ENCODE results near the gene OTOF. TPM values are rescaled to one million over a fixed set of nuclear protein-coding genes. Genes with fewer than 3 reads are reported as not detected.

The OTOF gene
- total RNA-seq, 2 experiments from 2014 or later, result 0.71 to 0.75 TPM

DNA sequence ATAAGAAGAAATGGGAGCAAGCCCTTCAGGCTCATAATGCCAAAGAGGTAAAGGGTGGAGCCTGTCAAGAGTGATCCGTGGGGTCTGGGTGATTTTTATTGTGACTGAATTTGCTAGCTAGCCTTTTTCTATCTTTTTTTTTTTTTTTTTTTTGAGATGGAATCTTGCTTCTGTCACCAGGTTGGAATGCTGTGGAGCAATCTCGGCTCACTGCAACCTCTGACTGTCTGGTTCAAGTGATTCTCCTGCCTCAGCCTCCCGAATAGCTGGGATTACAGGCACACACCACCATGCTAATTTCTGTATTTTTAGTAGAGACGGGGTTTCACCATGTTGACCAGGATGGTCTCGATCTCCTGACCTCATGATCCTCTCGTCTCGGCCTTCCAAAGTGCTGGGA, 47.1 kb downstream of the OTOF start:
- no peaks in the 10 kb centered on the region for H3K4me1 Mint-ChIP-seq (ENCODE audit: low read depth)
- H3K9me3 Mint-ChIP-seq, result no peaks in the 10 kb centered on the region
- ATAC-seq (ENCODE audit: poor library complexity), result no peak
- intact Hi-C loops (cut with DNase I, micrococcal nuclease), result no loop called here
- no peak overlapping the region for H3K4me3 ChIP-seq (ENCODE audit: low read length)
- DNase-seq, result no peak
- TF ChIP-seq, protein P1, sequence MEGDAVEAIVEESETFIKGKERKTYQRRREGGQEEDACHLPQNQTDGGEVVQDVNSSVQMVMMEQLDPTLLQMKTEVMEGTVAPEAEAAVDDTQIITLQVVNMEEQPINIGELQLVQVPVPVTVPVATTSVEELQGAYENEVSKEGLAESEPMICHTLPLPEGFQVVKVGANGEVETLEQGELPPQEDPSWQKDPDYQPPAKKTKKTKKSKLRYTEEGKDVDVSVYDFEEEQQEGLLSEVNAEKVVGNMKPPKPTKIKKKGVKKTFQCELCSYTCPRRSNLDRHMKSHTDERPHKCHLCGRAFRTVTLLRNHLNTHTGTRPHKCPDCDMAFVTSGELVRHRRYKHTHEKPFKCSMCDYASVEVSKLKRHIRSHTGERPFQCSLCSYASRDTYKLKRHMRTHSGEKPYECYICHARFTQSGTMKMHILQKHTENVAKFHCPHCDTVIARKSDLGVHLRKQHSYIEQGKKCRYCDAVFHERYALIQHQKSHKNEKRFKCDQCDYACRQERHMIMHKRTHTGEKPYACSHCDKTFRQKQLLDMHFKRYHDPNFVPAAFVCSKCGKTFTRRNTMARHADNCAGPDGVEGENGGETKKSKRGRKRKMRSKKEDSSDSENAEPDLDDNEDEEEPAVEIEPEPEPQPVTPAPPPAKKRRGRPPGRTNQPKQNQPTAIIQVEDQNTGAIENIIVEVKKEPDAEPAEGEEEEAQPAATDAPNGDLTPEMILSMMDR (IDR thresholded peaks at IDR 0.05), result no peak
- no peak overlapping the region for H3K27ac ChIP-seq (ENCODE audit: low read depth in 1 of 2, low read length in 2 of 2)
- CTCF ChIA-PET, result no interaction called here
- H3K9me3 ChIP-seq (ENCODE audit: control insufficient read depth in 1 of 2, insufficient read depth in 1 of 2, low read length in 2 of 2), result no peaks in the 10 kb centered on the region
- no peaks in the 10 kb centered on the region for H3K36me3 Mint-ChIP-seq (ENCODE audit: low read depth)
- H3K27me3 ChIP-seq (ENCODE audit: control insufficient read depth in 1 of 2, insufficient read depth in 2 of 2, low read length in 2 of 2), result no peaks in the 10 kb centered on the region
- peaks cover 11% of the 10 kb centered on the region for H3K27me3 Mint-ChIP-seq
- H3K4me3 Mint-ChIP-seq, result no peak overlapping the region
- no peaks in the 10 kb centered on the region for H3K36me3 ChIP-seq (ENCODE audit: insufficient read depth, low read length)
- POLR2A ChIA-PET, result no interaction called here
- no peaks in the 10 kb centered on the region for H3K4me1 ChIP-seq (ENCODE audit: insufficient read depth, low read length)
- no peak overlapping the region for H3K27ac Mint-ChIP-seq

- CTCF ChIA-PET, result no interaction called here
These were observed 47.9 kb downstream of the OTOF start for GRCh38 chr2:26429779-26430578.

GRCh38 chr2:26428846-26429245, 49.1 kb downstream of the OTOF start:
- no peaks in the 10 kb centered on the region for H3K36me3 Mint-ChIP-seq (ENCODE audit: low read depth)
- TF ChIP-seq, protein P1 (IDR thresholded peaks at IDR 0.05), result no peak

More at GRCh38 chr2:26429779-26430578, 47.9 kb downstream of the OTOF start:
- ATAC-seq (ENCODE audit: poor library complexity) (no peak), DNase-seq (no peak)
- H3K9me3 Mint-ChIP-seq, result no peaks in the 10 kb centered on the region
- Histone ChIP-seq H3K4me3 (ENCODE audit: low read length) (no peak overlapping the region), H3K27me3 (ENCODE audit: control insufficient read depth in 1 of 2, insufficient read depth in 2 of 2, low read length in 2 of 2) (no peaks in the 10 kb centered on the region), H3K36me3 (ENCODE audit: insufficient read depth, low read length) (no peaks in the 10 kb centered on the region), H3K4me1 (ENCODE audit: insufficient read depth, low read length) (no peaks in the 10 kb centered on the region), H3K9me3 (ENCODE audit: control insufficient read depth in 1 of 2, insufficient read depth in 1 of 2, low read length in 2 of 2) (no peaks in the 10 kb centered on the region), H3K27ac (ENCODE audit: low read depth in 1 of 2, low read length in 2 of 2) (no peak overlapping the region)
- H3K36me3 Mint-ChIP-seq (ENCODE audit: low read depth), result no peaks in the 10 kb centered on the region
- no peaks in the 10 kb centered on the region for H3K4me1 Mint-ChIP-seq (ENCODE audit: low read depth)
- POLR2A ChIA-PET, result no interaction called here
- TF ChIP-seq, protein P1 (IDR thresholded peaks at IDR 0.05), result no peak
- H3K4me3 Mint-ChIP-seq, result no peak overlapping the region
- peaks cover 11% of the 10 kb centered on the region for H3K27me3 Mint-ChIP-seq
- intact Hi-C loops (cut with DNase I, micrococcal nuclease), result no loop called here
- no peak overlapping the region for H3K27ac Mint-ChIP-seq

More at GRCh38 chr2:26428846-26429245, 49.1 kb downstream of the OTOF start:
- no peak for ATAC-seq (ENCODE audit: poor library complexity)
- ChIA-PET POLR2A (no interaction called here), CTCF (no interaction called here)
- H3K9me3 Mint-ChIP-seq, result no peaks in the 10 kb centered on the region
- H3K27me3 ChIP-seq (ENCODE audit: control insufficient read depth in 1 of 2, insufficient read depth in 2 of 2, low read length in 2 of 2), result no peaks in the 10 kb centered on the region
- H3K4me1 ChIP-seq (ENCODE audit: insufficient read depth, low read length), result no peaks in the 10 kb centered on the region
- peaks cover 11% of the 10 kb centered on the region for H3K27me3 Mint-ChIP-seq
- no peaks in the 10 kb centered on the region for H3K9me3 ChIP-seq (ENCODE audit: control insufficient read depth in 1 of 2, insufficient read depth in 1 of 2, low read length in 2 of 2)
- H3K4me3 Mint-ChIP-seq, result no peak overlapping the region
- H3K27ac Mint-ChIP-seq, result no peak overlapping the region
- H3K27ac ChIP-seq (ENCODE audit: low read depth in 1 of 2, low read length in 2 of 2), result no peak overlapping the region
- no peaks in the 10 kb centered on the region for H3K36me3 ChIP-seq (ENCODE audit: insufficient read depth, low read length)
- DNase-seq, result no peak
- no peaks in the 10 kb centered on the region for H3K4me1 Mint-ChIP-seq (ENCODE audit: low read depth)
- no peak overlapping the region for H3K4me3 ChIP-seq (ENCODE audit: low read length)
- intact Hi-C loops (cut with DNase I, micrococcal nuclease), result no loop called here

Data from CD4-positive, alpha-beta T cell (primary cell).